Measurements from ENCODE around the gene PROM1. TPM values are rescaled to one million over a fixed set of nuclear protein-coding genes. Genes with fewer than 3 reads are reported as not detected.

The PROM1 gene
- total and polyA plus RNA-seq, 2 of the 13 experiments (the other 11 are each of a cell fraction or from before 2014, with no cell fraction given), result 3.9 to 16.4 TPM

DNA sequence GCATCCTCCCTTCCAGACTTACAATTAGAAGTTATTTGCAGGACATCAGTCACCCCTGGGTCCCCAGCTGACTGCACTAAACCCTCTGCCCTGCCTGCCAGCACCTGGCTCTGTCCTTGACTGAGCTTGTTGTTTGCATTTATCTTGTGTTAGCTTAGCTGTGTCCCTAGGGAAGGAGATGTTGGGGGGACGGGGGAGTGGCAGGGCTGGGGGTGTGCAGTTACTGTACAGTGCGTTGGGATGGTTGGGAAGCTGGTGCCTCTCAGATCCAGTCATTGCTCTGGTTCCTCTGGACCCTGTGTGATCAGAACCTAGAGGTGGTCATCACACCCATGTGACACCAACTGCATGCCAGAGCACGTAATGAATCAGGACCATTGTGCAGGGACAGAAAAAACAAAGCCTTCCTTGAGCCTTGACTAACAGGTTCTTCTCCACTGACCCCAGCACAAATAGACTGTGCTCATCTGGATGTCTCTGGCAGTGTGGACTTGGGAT lies 32.7 kb upstream of the PROM1 start (continued):
- TF ChIP-seq CTCF (CRISPR knock-in tag; IDR thresholded peaks at IDR 0.05), result 0 out of 2 replicates have a peak, but pooled peaks have one; percentile 6
- TF ChIP-seq ZNF331 (CRISPR knock-in tag; IDR thresholded peaks at IDR 0.05), result peak; percentile 25; the same call in 1 of the 2 replicates
- no peak for TF ChIP-seq ZNF33B (CRISPR knock-in tag; IDR thresholded peaks at IDR 0.05)
- no peak for TF ChIP-seq MBNL3 (CRISPR knock-in tag; conservative IDR thresholded peaks at IDR 0.05)
- TF ChIP-seq SOX6 (IDR thresholded peaks at IDR 0.05), result no peak
- peak; percentile 77 for TF ChIP-seq SOX6 (CRISPR knock-in tag; IDR thresholded peaks at IDR 0.05)
- TF ChIP-seq ZFP36L1 (CRISPR knock-in tag; IDR thresholded peaks at IDR 0.05), result no peak
- TF ChIP-seq, protein P1, sequence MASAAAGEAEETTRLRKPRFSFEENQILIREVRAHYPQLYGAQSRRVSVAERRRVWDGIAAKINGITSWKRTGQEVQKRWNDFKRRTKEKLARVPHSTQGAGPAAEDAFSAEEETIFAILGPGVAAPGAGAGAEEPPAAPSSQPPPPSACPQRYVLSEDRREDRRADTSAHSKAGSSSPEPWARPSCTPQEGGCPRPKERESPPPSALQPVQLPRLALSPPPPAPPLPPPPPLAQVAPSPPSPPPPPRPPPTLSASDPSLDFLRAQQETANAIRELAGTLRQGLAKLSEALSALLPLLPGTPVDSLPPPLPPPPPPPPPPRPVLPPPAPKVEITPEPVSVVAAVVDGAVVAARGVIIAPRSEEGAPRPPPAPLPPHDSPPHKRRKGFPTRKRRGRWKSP (CRISPR knock-in tag; IDR thresholded peaks at IDR 0.05), result no peak
- no peak for TF ChIP-seq NONO (IDR thresholded peaks at IDR 0.05)
- TF ChIP-seq NONO (CRISPR knock-in tag; conservative IDR thresholded peaks at IDR 0.05), result 0 out of 2 replicates have a peak, but pooled peaks have one; percentile 12
- TF ChIP-seq NR2C2 (CRISPR knock-in tag; IDR thresholded peaks at IDR 0.05; ENCODE audit: borderline replicate concordance), result no peak
- no peak for TF ChIP-seq ZNF547 (CRISPR knock-in tag; IDR thresholded peaks at IDR 0.05)
- no peak for TF ChIP-seq KDM5A (IDR thresholded peaks at IDR 0.05; ENCODE audit: borderline replicate concordance, low read length)
- TF ChIP-seq, protein P2, sequence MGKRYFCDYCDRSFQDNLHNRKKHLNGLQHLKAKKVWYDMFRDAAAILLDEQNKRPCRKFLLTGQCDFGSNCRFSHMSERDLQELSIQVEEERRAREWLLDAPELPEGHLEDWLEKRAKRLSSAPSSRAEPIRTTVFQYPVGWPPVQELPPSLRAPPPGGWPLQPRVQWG (CRISPR knock-in tag; IDR thresholded peaks at IDR 0.05; ENCODE audit: borderline replicate concordance, low read depth), result no peak
- TF ChIP-seq ZNF224 (CRISPR knock-in tag; IDR thresholded peaks at IDR 0.05), result no peak
- peak; percentile 14; the same call in 1 of the 2 replicates for TF ChIP-seq THRA (CRISPR knock-in tag; IDR thresholded peaks at IDR 0.05; ENCODE audit: borderline replicate concordance)
- TF ChIP-seq KDM1A (CRISPR knock-in tag; IDR thresholded peaks at IDR 0.05), result no peak; the same call in 1 of the 2 replicates
- no peak for TF ChIP-seq TSC22D2 (CRISPR knock-in tag; IDR thresholded peaks at IDR 0.05; ENCODE audit: borderline replicate concordance)
- TF ChIP-seq HMGA1 (CRISPR knock-in tag; conservative IDR thresholded peaks at IDR 0.05), result no peak
- TF ChIP-seq MED1 (CRISPR knock-in tag; IDR thresholded peaks at IDR 0.05), result 0 out of 2 replicates have a peak, but pooled peaks have one; percentile 40
- no peak for TF ChIP-seq HNRNPLL (IDR thresholded peaks at IDR 0.05; ENCODE audit: low read depth, low read length, poor library complexity, severe bottlenecking)
- 0 out of 2 replicates have a peak, but pooled peaks have one; percentile 6 for TF ChIP-seq SP5 (CRISPR knock-in tag; IDR thresholded peaks at IDR 0.05; ENCODE audit: borderline replicate concordance, low read depth)

All from HepG2 (cell line).